CD4-positive, CD25-positive, alpha-beta regulatory T cell (primary cell): ENCODE results near the gene CHPF. TPM values are rescaled to one million over a fixed set of nuclear protein-coding genes. Genes with fewer than 3 reads are reported as not detected.

Experiments used
- ATAC-seq, 2 donors: fragments of 150-1000 bp; cut with Tn5 transposase; one replicate each; pipeline ENCODE4 v1.10.0; 2021; ENCODE audit warnings: low read depth in 2 of 2, moderate number of reproducible peaks in 2 of 2, moderate library complexity in 1 of 2
- DNase-seq, 3 donors: peaks; one replicate each; pipeline versions ENCODE4 v3.0.0 to v3.0.0-alpha.2; 2012 to 2022; ENCODE audit warnings: mixed read lengths in 1 of 3
- H3K27ac ChIP-seq: one replicate; pipeline ENCODE4 v1.7.0; 2013; ENCODE audit warnings: mild to moderate bottlenecking, low read length; ENCODE audit not compliant: insufficient read depth, poor library complexity, severe bottlenecking
- H3K27me3 ChIP-seq: one replicate; pipeline ENCODE4 v1.7.0; 2013; ENCODE audit warnings: low read length; ENCODE audit not compliant: control insufficient read depth, insufficient read depth
- H3K36me3 ChIP-seq: one replicate; pipeline ENCODE4 v1.7.0; 2013; ENCODE audit warnings: mild to moderate bottlenecking, low read length, moderate library complexity; ENCODE audit not compliant: control insufficient read depth, insufficient read depth
- H3K4me1 ChIP-seq: 2 replicates; pipeline ENCODE4 v1.7.0; 2013; ENCODE audit warnings: mild to moderate bottlenecking, low read length; ENCODE audit not compliant: insufficient read depth, control insufficient read depth, poor library complexity, severe bottlenecking
- H3K4me3 ChIP-seq: one replicate; pipeline ENCODE4 v1.7.0; 2013; ENCODE audit warnings: low read depth, mild to moderate bottlenecking, low read length, moderate library complexity
- H3K9me3 ChIP-seq, 2 experiments: 1 replicate in 1 of 2; 2 replicates in 1 of 2; pipeline ENCODE4 v1.7.0; 2013; ENCODE audit warnings: low read length in 2 of 2, mild to moderate bottlenecking in 1 of 2, moderate library complexity in 1 of 2; ENCODE audit not compliant: control insufficient read depth in 2 of 2
- H3K27ac Mint-ChIP-seq, 3 donors: one replicate each; pipeline ENCODE4 v1.8.0; 2020 to 2022; ENCODE audit warnings: mild to moderate bottlenecking in 3 of 3, mixed read lengths in 3 of 3, moderate library complexity in 2 of 3
- H3K27me3 Mint-ChIP-seq: one replicate; pipeline ENCODE4 v1.8.0; 2022; ENCODE audit warnings: mild to moderate bottlenecking, mixed read lengths
- H3K36me3 Mint-ChIP-seq: one replicate; pipeline ENCODE4 v1.8.0; 2020; ENCODE audit warnings: mixed read lengths
- H3K4me1 Mint-ChIP-seq, 4 donors: one replicate each; pipeline ENCODE4 v1.8.0; 2020 to 2022; ENCODE audit warnings: mixed read lengths in 4 of 4, mild to moderate bottlenecking in 1 of 4
- H3K4me3 Mint-ChIP-seq, 4 donors: one replicate each; pipeline ENCODE4 v1.8.0; 2020 to 2022; ENCODE audit warnings: mild to moderate bottlenecking in 4 of 4, mixed read lengths in 4 of 4, moderate library complexity in 3 of 4
- H3K9me3 Mint-ChIP-seq, 7 donors: one replicate each; pipeline ENCODE4 v1.8.0; 2020 to 2022; ENCODE audit warnings: mixed read lengths in 7 of 7, mild to moderate bottlenecking in 3 of 7, moderate library complexity in 2 of 7
- polyA plus RNA-seq, 4 donors: library from polyadenylated mRNA; unstranded; fragments of 300-500 nt; fragmentation: Illumina TruSeq; gene quantifications; one replicate each; pipeline ENCODE4 v1.2.3, GENCODE V29; 2021
- total RNA-seq: library from RNA; stranded (reverse); gene quantifications from one replicate; pipeline ENCODE4 v1.2.3, GENCODE V29; 2022

The CHPF gene
- total and polyA plus RNA-seq, 5 donors from 2014 or later = 3.0 to 6.6 (median 4.5) TPM

DNA sequence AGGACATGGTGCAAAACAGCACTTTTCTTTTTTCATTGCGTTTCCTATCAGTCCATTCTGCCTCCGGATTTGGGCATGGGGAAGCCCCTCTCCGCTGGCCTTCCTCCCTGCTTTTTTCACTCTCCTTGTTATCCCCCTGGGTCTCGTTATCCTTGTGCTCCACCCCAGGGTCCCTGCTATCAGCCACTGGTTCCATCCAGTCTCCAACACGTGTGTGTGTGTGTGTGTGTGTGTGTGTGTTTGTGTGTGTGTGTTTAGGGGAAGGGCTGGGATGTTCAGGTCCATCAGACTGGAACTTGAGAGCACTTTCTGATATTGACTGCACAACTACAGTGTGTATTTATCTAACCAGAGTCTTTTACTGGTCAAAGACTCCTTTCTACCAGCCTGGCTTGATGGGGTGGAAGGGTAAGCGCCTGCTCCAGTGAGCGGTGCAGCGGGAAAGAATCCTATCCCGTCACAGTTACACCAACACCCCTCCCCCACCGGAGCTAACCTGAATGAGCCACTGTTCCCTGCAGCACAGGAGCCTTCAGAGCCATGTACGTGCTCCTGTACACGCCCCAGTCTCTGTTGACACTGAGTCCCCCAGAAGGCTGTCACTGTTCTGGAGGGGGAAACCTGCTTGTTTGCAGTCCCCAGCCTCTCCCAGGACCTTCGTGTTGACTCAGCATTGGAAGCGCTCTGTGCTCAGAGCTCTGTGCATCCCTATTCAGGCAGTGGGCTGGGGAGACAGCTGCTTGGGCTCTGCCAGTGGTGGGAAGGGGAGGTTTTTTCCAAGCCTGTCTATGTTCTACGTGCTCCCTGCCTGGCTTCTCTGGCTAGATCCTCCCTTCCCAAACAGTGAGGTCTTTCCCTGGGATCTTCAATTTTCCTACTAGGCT is 33.1 kb upstream of the CHPF start:
- Mint-ChIP-seq H3K36me3 (no peaks in the 10 kb centered on the region), H3K27me3 (peaks cover 38% of the 10 kb centered on the region), H3K27ac (no peak overlapping the region), H3K4me3 (no peak overlapping the region), H3K4me1 (peaks cover 0 to 2% (median 1%) of the 10 kb centered on the region in 4 donors), H3K9me3 (peaks cover 0 to under 1% (median 0%) of the 10 kb centered on the region in 7 donors)
- H3K27ac ChIP-seq = no peak overlapping the region
- H3K4me3 ChIP-seq = no peak overlapping the region
- ATAC-seq = no peak
- no peak for DNase-seq
- H3K36me3 ChIP-seq = no peaks in the 10 kb centered on the region
- H3K9me3 ChIP-seq = no peaks in the 10 kb centered on the region
- H3K4me1 ChIP-seq = no peaks in the 10 kb centered on the region
- H3K27me3 ChIP-seq = peaks cover 9% of the 10 kb centered on the region

DNA sequence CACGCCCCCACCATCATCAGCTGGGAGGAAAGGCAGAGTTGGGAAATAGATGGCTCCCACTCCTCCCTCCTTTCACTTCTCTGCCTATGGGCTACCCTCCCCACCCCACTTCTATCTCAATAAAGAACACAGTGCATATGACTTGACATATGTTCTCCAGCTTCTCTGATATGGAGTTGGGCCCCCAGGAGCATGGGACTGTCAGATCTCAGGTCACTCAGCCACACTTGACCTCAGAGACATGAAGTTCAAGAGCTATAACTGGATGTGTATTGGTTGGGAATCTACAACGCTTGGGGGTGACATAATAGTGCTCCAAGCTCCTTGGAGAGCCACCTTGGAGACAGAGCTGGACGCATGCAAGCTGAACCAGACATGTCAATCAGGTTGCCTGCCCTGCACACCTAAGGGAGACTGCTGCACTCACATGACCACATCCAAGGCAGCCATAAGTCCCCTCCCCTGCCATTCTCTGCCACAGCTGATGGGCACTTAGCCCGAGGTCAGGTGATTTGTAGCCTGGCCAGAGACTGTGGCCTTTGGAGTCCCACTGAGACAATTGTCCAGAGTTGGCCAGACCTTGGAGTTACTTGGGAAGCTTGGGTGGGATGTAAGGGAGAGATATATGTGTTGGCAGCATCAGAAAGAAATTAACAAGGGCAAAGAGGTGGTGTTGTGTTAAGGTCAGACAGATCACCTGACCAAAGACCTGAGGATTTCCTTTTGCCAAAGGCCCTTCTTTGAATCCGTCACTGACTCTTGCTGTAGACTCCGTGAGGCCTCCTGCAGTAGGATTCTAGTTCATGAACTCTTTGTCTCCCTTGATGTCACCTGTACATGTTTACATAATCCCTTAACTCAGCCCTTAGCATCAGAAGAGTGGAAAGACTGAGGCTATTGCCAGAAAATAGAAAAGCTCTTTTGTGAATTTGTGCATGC is 32.2 kb upstream of the CHPF start:
- H3K9me3 Mint-ChIP-seq = peaks cover 0 to 2% (median 0%) of the 10 kb centered on the region in 7 donors

DNA sequence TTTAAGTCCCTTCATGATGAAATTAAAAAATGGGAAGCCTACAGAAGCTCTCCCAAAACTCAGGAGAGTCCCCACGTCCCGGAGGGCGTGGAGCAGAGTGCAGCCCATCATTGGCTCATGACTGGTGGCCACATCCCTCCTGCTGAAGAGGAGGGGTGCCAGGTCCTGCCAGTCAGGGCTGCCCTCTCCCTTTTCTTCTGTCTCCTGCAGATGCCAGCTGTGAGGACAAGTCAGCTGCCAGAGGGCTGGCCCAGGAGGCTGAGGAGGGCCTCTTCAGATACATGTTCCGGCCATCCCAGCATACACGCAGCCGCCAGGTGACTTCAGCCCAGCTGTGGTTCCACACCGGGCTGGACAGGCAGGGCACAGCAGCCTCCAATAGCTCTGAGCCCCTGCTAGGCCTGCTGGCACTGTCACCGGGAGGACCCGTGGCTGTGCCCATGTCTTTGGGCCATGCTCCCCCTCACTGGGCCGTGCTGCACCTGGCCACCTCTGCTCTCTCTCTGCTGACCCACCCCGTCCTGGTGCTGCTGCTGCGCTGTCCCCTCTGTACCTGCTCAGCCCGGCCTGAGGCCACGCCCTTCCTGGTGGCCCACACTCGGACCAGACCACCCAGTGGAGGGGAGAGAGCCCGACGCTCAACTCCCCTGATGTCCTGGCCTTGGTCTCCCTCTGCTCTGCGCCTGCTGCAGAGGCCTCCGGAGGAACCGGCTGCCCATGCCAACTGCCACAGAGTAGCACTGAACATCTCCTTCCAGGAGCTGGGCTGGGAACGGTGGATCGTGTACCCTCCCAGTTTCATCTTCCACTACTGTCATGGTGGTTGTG is 31.1 kb upstream of the CHPF start:
- H3K36me3 ChIP-seq = no peaks in the 10 kb centered on the region
- H3K27me3 Mint-ChIP-seq = peaks cover 44% of the 10 kb centered on the region

More for the DNA sequence above, 32.2 kb upstream of the CHPF start:
- Histone ChIP-seq H3K9me3 (no peaks in the 10 kb centered on the region), H3K27me3 (peaks cover 9% of the 10 kb centered on the region), H3K4me1 (peaks cover 3% of the 10 kb centered on the region), H3K27ac (no peak overlapping the region), H3K4me3 (no peak overlapping the region), H3K36me3 (no peaks in the 10 kb centered on the region)
- Mint-ChIP-seq H3K27ac (no peak overlapping the region), H3K36me3 (no peaks in the 10 kb centered on the region), H3K4me3 (no peak overlapping the region), H3K4me1 (peaks cover 0 to 3% (median 1%) of the 10 kb centered on the region in 4 donors), H3K27me3 (peaks cover 41% of the 10 kb centered on the region)
- DNase-seq (no peak), ATAC-seq (no peak)

DNA sequence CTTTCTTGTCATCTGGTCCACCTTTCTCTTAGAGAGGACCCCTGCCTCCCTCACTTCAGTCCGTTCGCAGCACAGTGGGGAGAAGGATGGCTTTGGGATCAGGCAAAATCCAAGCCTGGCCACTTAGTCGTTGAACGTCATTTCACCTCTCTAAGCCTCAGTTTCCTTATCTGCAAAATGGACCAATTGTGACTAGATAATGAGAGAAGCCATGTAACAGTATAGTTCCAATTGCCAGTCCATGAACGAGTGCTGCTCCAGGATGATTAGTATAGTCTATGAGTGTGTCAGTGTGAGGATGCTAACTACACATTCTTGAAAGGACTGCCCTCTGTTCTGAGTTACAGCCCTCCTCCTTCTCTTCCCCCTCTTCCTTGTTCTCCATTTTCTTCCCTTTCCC is 29.6 kb upstream of the CHPF start:
- H3K27me3 ChIP-seq = peaks cover 9% of the 10 kb centered on the region
- Mint-ChIP-seq H3K36me3 (no peaks in the 10 kb centered on the region), H3K4me3 (no peak overlapping the region), H3K4me1 (peaks cover 0 to 3% (median 1%) of the 10 kb centered on the region in 4 donors), H3K27ac (peak overlapping the region in 1 of 3 donors; percentile 14), H3K27me3 (peaks cover 47% of the 10 kb centered on the region), H3K9me3 (peaks cover 0 to 3% (median 0%) of the 10 kb centered on the region in 7 donors)
- no peak overlapping the region for H3K4me3 ChIP-seq
- ATAC-seq (no peak), DNase-seq (no peak)
- no peaks in the 10 kb centered on the region for H3K36me3 ChIP-seq
- H3K27ac ChIP-seq = no peak overlapping the region
- peaks cover 6% of the 10 kb centered on the region for H3K4me1 ChIP-seq
- no peaks in the 10 kb centered on the region for H3K9me3 ChIP-seq

More for the DNA sequence above, 31.1 kb upstream of the CHPF start:
- no peak overlapping the region for H3K4me3 Mint-ChIP-seq
- DNase-seq (no peak), ATAC-seq (no peak)
- H3K27ac ChIP-seq = no peak overlapping the region
- H3K4me1 ChIP-seq = peaks cover 6% of the 10 kb centered on the region
- peaks cover 0 to 2% (median 0%) of the 10 kb centered on the region in 7 donors for H3K9me3 Mint-ChIP-seq
- H3K4me3 ChIP-seq = no peak overlapping the region
- peaks cover 9% of the 10 kb centered on the region for H3K27me3 ChIP-seq
- peaks cover 0 to 3% (median 1%) of the 10 kb centered on the region in 4 donors for H3K4me1 Mint-ChIP-seq
- H3K9me3 ChIP-seq = no peaks in the 10 kb centered on the region
- H3K27ac Mint-ChIP-seq = no peak overlapping the region
- no peaks in the 10 kb centered on the region for H3K36me3 Mint-ChIP-seq

DNA sequence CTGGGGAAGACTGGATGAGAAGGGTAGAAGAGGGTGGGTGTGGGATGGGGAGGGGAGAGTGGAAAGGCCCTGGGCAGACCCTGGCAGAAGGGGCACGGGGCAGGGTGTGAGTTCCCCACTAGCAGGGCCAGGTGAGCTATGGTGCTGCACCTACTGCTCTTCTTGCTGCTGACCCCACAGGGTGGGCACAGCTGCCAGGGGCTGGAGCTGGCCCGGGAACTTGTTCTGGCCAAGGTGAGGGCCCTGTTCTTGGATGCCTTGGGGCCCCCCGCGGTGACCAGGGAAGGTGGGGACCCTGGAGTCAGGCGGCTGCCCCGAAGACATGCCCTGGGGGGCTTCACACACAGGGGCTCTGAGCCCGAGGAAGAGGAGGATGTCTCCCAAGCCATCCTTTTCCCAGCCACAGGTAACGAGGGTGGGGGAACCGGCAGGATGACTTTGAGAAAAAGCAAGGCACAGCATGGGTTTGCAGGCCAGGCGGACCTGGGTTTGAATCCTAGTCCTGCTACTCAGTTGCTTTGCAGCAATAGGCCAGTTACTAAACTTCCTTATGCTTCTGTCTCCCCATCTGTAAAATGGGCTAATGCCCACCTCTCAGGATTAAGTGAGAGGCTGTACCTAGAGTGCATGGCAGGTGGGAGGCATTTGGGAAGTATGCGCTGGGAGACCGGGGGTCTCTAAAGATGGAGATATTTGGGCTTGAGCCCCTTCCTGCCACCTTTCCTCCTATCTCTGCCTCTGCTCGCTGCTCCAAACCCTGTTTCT is 28.8 kb upstream of the CHPF start, which contains the start of gene INHA:
Gene INHA, plus strand, starts transcription at position 74 of the 765 bp plus-strand sequence. Its CDS starts 65 bp downstream, at position 139.
- H3K9me3 ChIP-seq = no peaks in the 10 kb centered on the region
- Mint-ChIP-seq H3K27ac (no peak within 1 kb of the TSS), H3K4me3 (peak within 1 kb of the TSS in 2 of 4 donors; percentile 34 to 46), H3K27me3 (peaks cover 47% of the 10 kb centered on the region), H3K9me3 (peaks cover 0 to 3% (median 0%) of the 10 kb centered on the region in 7 donors), H3K4me1 (peaks cover 0 to 3% (median 1%) of the 10 kb centered on the region in 4 donors), H3K36me3 (no peaks in the 10 kb centered on the region)
- peaks cover 6% of the 10 kb centered on the region for H3K4me1 ChIP-seq
- no peaks in the 10 kb centered on the region for H3K36me3 ChIP-seq
- ATAC-seq = no peak
- no peak for DNase-seq
- no peak within 1 kb of the TSS for H3K27ac ChIP-seq
- H3K27me3 ChIP-seq = peaks cover 9% of the 10 kb centered on the region
- H3K4me3 ChIP-seq = no peak within 1 kb of the TSS

DNA sequence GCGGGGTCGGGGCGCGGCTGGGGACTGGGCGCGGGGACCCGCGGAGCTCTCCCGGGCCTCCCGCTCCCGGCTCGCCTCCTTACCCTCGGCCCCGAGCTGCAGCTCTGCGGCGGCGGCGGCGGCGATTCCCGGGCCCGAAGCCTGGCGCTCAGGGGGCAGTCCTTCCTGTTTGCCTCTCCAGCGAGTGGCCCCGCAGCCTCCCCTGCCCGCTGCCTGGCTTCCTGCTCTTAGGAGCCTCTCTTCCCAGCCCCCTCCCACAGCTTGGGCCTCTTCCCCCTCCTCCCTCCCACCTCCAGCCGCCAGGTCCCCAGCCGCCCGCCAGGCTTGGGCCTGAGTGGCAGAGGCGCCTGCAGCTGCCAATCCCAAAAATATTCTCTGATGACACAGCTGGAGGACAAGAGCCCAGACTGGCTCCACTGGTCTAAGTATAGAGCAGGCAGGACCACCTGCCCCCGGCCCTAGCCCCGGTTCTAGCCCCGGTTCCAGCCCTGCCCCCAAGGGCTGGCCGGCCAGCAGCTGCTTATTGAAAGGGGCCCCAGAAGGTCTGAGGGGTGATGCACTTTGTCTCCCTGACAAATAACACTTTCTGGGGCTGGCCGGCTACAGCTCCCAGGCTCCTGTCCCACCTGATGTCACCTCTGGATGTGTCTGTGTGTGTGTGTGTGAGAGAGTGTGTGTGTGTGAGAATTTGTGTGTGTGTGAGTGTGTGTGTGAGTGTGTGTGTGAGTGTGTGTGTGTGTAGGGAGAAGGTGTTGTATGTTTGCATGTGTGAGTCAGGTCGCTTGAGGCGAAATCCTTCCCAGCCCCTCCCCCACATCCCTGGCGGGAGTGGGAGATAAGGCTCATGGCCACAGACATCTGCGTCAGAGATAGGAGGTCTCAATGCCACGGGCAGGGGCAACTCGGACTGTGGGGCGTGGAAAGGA is 28.0 kb upstream of the CHPF start, which contains the start of gene OBSL1:
Gene OBSL1, minus strand, starts transcription at position 229 of the 926 bp plus-strand sequence. CDS start 307 bp downstream, outside the sequence.
- no peak within 1 kb of the TSS for H3K27ac Mint-ChIP-seq
- peaks cover 0 to 3% (median 1%) of the 10 kb centered on the region in 4 donors for H3K4me1 Mint-ChIP-seq
- peak within 1 kb of the TSS in 2 of 4 donors; percentile 34 to 46 for H3K4me3 Mint-ChIP-seq
- H3K9me3 ChIP-seq = no peaks in the 10 kb centered on the region
- H3K4me1 ChIP-seq = peaks cover 6% of the 10 kb centered on the region
- no peaks in the 10 kb centered on the region for H3K36me3 ChIP-seq
- no peaks in the 10 kb centered on the region for H3K36me3 Mint-ChIP-seq
- H3K27me3 ChIP-seq = peaks cover 6% of the 10 kb centered on the region
- H3K4me3 ChIP-seq = no peak within 1 kb of the TSS
- H3K9me3 Mint-ChIP-seq = peaks cover 0 to 3% (median 0%) of the 10 kb centered on the region in 7 donors
- DNase-seq = no peak
- peaks cover 47% of the 10 kb centered on the region for H3K27me3 Mint-ChIP-seq
- H3K27ac ChIP-seq = no peak within 1 kb of the TSS
- ATAC-seq = no peak
